ENCODE measurements around the gene FTSJ3. TPM values are rescaled to one million over a fixed set of nuclear protein-coding genes. Genes with fewer than 3 reads are reported as not detected.

The FTSJ3 gene
- total and polyA plus RNA-seq, 2 experiments from 2014 or later = 28.5 to 30.0 TPM

DNA sequence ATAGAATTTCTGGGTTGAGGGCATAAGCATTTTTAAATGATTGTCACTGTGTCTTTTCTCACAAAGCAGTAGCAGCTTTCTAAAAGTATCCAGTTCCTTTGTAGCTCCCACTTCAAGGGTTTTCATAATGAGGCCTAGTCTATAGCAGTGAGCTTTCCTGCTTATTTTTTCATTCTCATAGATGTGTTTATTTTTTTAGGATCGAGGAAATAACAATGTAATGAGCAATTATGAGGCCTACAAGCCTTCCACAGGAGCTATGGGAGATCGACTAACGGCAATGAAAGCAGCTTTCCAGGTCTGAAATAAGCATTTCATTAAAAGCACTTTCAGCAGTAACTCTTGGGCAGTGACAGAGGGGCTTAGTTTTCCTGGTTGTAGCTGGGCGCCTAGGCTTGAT, 10.8 kb downstream of the FTSJ3 start:
- no peak for DNase-seq (ENCODE audit: low spot score)
- Histone ChIP-seq H3K36me3 (replicated peaks; ENCODE audit: insufficient read depth, low read depth) (no peaks in the 10 kb centered on the region), H2AFZ (no peak overlapping the region), H3K9me3 (ENCODE audit: low read depth) (no peaks in the 10 kb centered on the region), H3K27me3 (no peaks in the 10 kb centered on the region), H3K79me2 (no peaks in the 10 kb centered on the region), H3K4me3 (no peak overlapping the region), H3K4me1 (ENCODE audit: insufficient read depth) (no peaks in the 10 kb centered on the region), H4K20me1 (ENCODE audit: insufficient read depth, poor library complexity, severe bottlenecking) (no peaks in the 10 kb centered on the region), H3K9me2 (replicated peaks; ENCODE audit: insufficient read depth) (no peaks in the 10 kb centered on the region), H3K27ac (no peak overlapping the region), H3K4me2 (no peak overlapping the region)
- 94% methylated on average over 4 of the region's 4 CpGs for WGBS (ENCODE audit: low lambda C conversion rate, missing lambda C conversion rate)
- TF ChIP-seq, protein P1, sequence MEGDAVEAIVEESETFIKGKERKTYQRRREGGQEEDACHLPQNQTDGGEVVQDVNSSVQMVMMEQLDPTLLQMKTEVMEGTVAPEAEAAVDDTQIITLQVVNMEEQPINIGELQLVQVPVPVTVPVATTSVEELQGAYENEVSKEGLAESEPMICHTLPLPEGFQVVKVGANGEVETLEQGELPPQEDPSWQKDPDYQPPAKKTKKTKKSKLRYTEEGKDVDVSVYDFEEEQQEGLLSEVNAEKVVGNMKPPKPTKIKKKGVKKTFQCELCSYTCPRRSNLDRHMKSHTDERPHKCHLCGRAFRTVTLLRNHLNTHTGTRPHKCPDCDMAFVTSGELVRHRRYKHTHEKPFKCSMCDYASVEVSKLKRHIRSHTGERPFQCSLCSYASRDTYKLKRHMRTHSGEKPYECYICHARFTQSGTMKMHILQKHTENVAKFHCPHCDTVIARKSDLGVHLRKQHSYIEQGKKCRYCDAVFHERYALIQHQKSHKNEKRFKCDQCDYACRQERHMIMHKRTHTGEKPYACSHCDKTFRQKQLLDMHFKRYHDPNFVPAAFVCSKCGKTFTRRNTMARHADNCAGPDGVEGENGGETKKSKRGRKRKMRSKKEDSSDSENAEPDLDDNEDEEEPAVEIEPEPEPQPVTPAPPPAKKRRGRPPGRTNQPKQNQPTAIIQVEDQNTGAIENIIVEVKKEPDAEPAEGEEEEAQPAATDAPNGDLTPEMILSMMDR (IDR thresholded peaks at IDR 0.05; ENCODE audit: poor library complexity) = no peak
- no peak for TF ChIP-seq EZH2phosphoT487 (IDR thresholded peaks at IDR 0.05; ENCODE audit: low read depth, severe bottlenecking, unreplicated experiment)
- TF ChIP-seq EZH2 (IDR thresholded peaks at IDR 0.05; ENCODE audit: borderline replicate concordance) = no peak

DNA sequence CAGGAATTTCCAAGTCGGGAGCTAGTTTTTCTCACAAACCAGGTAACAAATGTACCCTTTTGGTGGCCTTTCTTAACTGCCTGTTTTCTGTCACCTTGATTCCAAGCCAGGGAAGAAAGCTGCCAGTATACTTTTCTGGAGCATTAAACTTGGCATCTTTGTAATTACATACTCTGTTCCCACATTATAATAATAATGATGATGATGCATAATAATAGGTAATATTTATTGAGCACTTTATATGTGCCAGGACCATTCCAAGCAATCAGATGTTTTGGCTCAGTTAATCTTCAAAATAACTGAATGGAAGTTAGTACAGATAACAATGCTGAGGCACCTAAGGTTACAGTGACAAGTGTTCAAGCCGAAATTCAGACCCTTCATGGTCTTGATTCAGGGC, 11.3 kb downstream of the FTSJ3 start:
- H3K36me3 ChIP-seq (replicated peaks; ENCODE audit: insufficient read depth, low read depth) = no peaks in the 10 kb centered on the region
- H4K20me1 ChIP-seq (ENCODE audit: insufficient read depth, poor library complexity, severe bottlenecking) = no peaks in the 10 kb centered on the region
- H3K27ac ChIP-seq = no peak overlapping the region
- H3K4me3 ChIP-seq = no peak overlapping the region
- no peaks in the 10 kb centered on the region for H3K79me2 ChIP-seq
- whole genome bisulfite sequencing (ENCODE audit: low lambda C conversion rate, missing lambda C conversion rate) = 93% methylated on average over 2 of the region's 2 CpGs
- no peaks in the 10 kb centered on the region for H3K9me3 ChIP-seq (ENCODE audit: low read depth)
- no peak overlapping the region for H2AFZ ChIP-seq
- H3K4me2 ChIP-seq = no peak overlapping the region
- no peak for TF ChIP-seq EZH2 (IDR thresholded peaks at IDR 0.05; ENCODE audit: borderline replicate concordance)
- TF ChIP-seq, protein P1 (IDR thresholded peaks at IDR 0.05; ENCODE audit: poor library complexity) = no peak
- TF ChIP-seq EZH2phosphoT487 (IDR thresholded peaks at IDR 0.05; ENCODE audit: low read depth, severe bottlenecking, unreplicated experiment) = no peak
- H3K9me2 ChIP-seq (replicated peaks; ENCODE audit: insufficient read depth) = no peaks in the 10 kb centered on the region
- H3K27me3 ChIP-seq = no peaks in the 10 kb centered on the region
- no peaks in the 10 kb centered on the region for H3K4me1 ChIP-seq (ENCODE audit: insufficient read depth)
- no peak for DNase-seq (ENCODE audit: low spot score)

DNA sequence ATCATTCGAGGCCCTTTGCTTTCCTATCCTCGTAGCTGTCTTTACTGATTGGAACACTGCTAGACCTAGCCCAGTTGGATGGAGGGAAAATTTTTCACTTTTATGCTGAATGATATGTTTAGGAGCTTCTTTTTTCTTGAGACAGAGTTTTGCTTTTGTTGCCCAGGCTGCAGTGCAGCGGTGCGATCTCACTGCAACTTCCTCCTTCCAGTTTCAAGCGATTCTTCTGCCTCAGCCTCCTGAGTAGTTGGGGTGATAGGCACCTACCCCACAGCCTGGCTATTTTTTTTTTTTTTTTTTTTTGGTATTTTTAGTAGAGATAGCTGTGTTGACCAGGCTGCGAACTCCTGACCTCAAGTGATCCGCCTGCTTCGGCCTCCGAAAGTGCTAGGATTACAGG, 17.5 kb downstream of the FTSJ3 start:
- WGBS (ENCODE audit: low lambda C conversion rate, missing lambda C conversion rate) = 86% methylated on average over 9 of the region's 9 CpGs
- Histone ChIP-seq H3K9me2 (replicated peaks; ENCODE audit: insufficient read depth) (no peaks in the 10 kb centered on the region), H3K9me3 (ENCODE audit: low read depth) (no peaks in the 10 kb centered on the region), H3K4me3 (no peak overlapping the region), H4K20me1 (ENCODE audit: insufficient read depth, poor library complexity, severe bottlenecking) (no peaks in the 10 kb centered on the region), H3K27ac (no peak overlapping the region), H3K4me2 (no peak overlapping the region), H3K79me2 (peaks cover 9% of the 10 kb centered on the region), H3K27me3 (no peaks in the 10 kb centered on the region), H3K4me1 (ENCODE audit: insufficient read depth) (no peaks in the 10 kb centered on the region), H3K36me3 (replicated peaks; ENCODE audit: insufficient read depth, low read depth) (no peaks in the 10 kb centered on the region), H2AFZ (no peak overlapping the region)
- TF ChIP-seq EZH2phosphoT487 (IDR thresholded peaks at IDR 0.05; ENCODE audit: low read depth, severe bottlenecking, unreplicated experiment) (no peak), EZH2 (IDR thresholded peaks at IDR 0.05; ENCODE audit: borderline replicate concordance) (no peak)
- TF ChIP-seq, protein P1 (IDR thresholded peaks at IDR 0.05; ENCODE audit: poor library complexity) = no peak
- DNase-seq (ENCODE audit: low spot score) = no peak

DNA sequence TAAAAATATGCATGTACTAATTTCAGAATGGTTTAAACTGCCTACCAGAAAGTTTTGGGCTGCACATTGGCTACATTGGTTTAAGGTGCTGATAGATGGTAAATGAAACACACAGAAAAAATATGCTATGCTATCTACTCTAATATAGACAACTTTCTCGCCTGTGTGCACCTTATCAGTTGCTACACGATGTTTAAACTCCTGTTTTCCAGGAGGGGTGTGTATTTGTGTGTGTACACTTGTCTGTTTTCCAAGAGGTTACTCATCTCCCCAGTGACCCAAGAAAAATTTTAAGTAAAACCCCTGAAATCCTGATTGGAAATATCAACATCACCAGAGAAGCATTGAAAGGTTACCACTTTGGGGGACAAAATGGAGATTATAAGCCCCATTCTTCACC, 21.9 kb downstream of the FTSJ3 start:
- no peak overlapping the region for H3K4me3 ChIP-seq
- TF ChIP-seq EZH2phosphoT487 (IDR thresholded peaks at IDR 0.05; ENCODE audit: low read depth, severe bottlenecking, unreplicated experiment) = no peak
- TF ChIP-seq, protein P1 (IDR thresholded peaks at IDR 0.05; ENCODE audit: poor library complexity) = no peak
- no peak for TF ChIP-seq EZH2 (IDR thresholded peaks at IDR 0.05; ENCODE audit: borderline replicate concordance)
- no peaks in the 10 kb centered on the region for H3K9me2 ChIP-seq (replicated peaks; ENCODE audit: insufficient read depth)
- H3K27me3 ChIP-seq = no peaks in the 10 kb centered on the region
- no peaks in the 10 kb centered on the region for H3K9me3 ChIP-seq (ENCODE audit: low read depth)
- no peaks in the 10 kb centered on the region for H4K20me1 ChIP-seq (ENCODE audit: insufficient read depth, poor library complexity, severe bottlenecking)
- 80% methylated on average over 2 of the region's 2 CpGs for WGBS (ENCODE audit: low lambda C conversion rate, missing lambda C conversion rate)
- no peak overlapping the region for H3K4me2 ChIP-seq
- peaks cover 8% of the 10 kb centered on the region for H3K36me3 ChIP-seq (replicated peaks; ENCODE audit: insufficient read depth, low read depth)
- H3K4me1 ChIP-seq (ENCODE audit: insufficient read depth) = no peaks in the 10 kb centered on the region
- no peak overlapping the region for H2AFZ ChIP-seq
- DNase-seq (ENCODE audit: low spot score) = no peak
- no peak overlapping the region for H3K27ac ChIP-seq
- peaks cover 28% of the 10 kb centered on the region for H3K79me2 ChIP-seq
